PC-9 (cell line): ENCODE data around the gene ELMO3.

Experiments used
- EZH2 ChIP-seq: fragments of 200-600 bp; sonication (generic); IDR thresholded peaks from 2 replicates; pipeline ENCODE4 v1.8.0; 2017; ENCODE audit warnings: antibody characterized with exemption, low read depth
- TF ChIP-seq, protein P1 (sequence below): fragments of 200-600 bp; sonication (generic); conservative IDR thresholded peaks from 2 replicates; pipeline ENCODE4 v1.6.1; 2017; ENCODE audit warnings: mixed run types, antibody characterized with exemption, mild to moderate bottlenecking, moderate library complexity

DNA sequence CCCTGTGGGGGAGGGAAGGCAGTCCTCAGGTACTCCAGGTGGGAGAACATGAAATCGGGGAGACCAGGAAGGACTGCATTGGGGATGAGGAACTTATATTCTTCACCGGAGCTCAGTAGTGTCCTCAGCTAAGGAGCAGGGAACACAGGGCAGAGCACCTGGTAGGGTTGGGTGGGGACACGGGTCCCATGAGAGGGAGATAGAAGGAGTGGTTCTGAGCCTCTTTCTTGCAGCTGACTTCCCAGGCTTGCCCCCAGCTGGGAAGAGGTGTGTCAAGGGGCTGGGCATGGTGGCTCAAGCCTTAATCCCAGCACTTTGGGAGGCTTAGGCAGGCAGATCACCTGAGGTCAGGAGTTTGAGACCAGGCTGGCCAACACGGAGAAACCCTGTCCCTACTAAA is 46.3 kb downstream of the ELMO3 start:
- no peak for TF ChIP-seq EZH2
- TF ChIP-seq, protein P1, sequence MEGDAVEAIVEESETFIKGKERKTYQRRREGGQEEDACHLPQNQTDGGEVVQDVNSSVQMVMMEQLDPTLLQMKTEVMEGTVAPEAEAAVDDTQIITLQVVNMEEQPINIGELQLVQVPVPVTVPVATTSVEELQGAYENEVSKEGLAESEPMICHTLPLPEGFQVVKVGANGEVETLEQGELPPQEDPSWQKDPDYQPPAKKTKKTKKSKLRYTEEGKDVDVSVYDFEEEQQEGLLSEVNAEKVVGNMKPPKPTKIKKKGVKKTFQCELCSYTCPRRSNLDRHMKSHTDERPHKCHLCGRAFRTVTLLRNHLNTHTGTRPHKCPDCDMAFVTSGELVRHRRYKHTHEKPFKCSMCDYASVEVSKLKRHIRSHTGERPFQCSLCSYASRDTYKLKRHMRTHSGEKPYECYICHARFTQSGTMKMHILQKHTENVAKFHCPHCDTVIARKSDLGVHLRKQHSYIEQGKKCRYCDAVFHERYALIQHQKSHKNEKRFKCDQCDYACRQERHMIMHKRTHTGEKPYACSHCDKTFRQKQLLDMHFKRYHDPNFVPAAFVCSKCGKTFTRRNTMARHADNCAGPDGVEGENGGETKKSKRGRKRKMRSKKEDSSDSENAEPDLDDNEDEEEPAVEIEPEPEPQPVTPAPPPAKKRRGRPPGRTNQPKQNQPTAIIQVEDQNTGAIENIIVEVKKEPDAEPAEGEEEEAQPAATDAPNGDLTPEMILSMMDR: no peak
